H9 (cell line): ENCODE results near the gene LGALS12. TPM values are rescaled to one million over a fixed set of nuclear protein-coding genes. Genes with fewer than 3 reads are reported as not detected.

ENCODE experiments used
- DNase-seq: peaks from one replicate; pipeline ENCODE4 v3.0.0-alpha.2; 2017
- H2AFZ ChIP-seq: one replicate; pipeline ENCODE4 v1.6.1; 2013; ENCODE audit warnings: mild to moderate bottlenecking, low read length, control low read depth, moderate library complexity
- H2AK5ac ChIP-seq: 2 replicates; pipeline ENCODE4 v1.6.1; 2013; ENCODE audit warnings: low read length, control low read depth, mixed read lengths; ENCODE audit not compliant: insufficient read length
- H2BK120ac ChIP-seq: one replicate; pipeline ENCODE4 v1.6.1; 2013; ENCODE audit warnings: low read depth, mild to moderate bottlenecking, low read length, control low read depth, inconsistent platforms; ENCODE audit not compliant: poor library complexity, severe bottlenecking
- H2BK12ac ChIP-seq: 2 replicates; pipeline ENCODE4 v1.6.1; 2013; ENCODE audit warnings: low read length, control low read depth, mixed read lengths, low read depth; ENCODE audit not compliant: insufficient read length
- H2BK15ac ChIP-seq: 2 replicates; pipeline ENCODE4 v1.6.1; 2013; ENCODE audit warnings: low read depth, low read length, control low read depth
- H2BK20ac ChIP-seq: one replicate; pipeline ENCODE4 v1.6.1; 2013; ENCODE audit warnings: low read depth, mild to moderate bottlenecking, low read length, control low read depth, inconsistent platforms; ENCODE audit not compliant: poor library complexity, severe bottlenecking
- H2BK5ac ChIP-seq: 2 replicates; pipeline ENCODE4 v1.6.1; 2013; ENCODE audit warnings: low read length, control low read depth, mixed read lengths; ENCODE audit not compliant: insufficient read length
- H3K14ac ChIP-seq: 2 replicates; pipeline ENCODE4 v1.6.1; 2013; ENCODE audit warnings: low read length, control low read depth; ENCODE audit not compliant: insufficient read depth
- H3K18ac ChIP-seq: 2 replicates; pipeline ENCODE4 v1.6.1; 2013; ENCODE audit warnings: low read depth, mild to moderate bottlenecking, mixed read lengths, low read length, control low read depth; ENCODE audit not compliant: insufficient read length
- H3K23ac ChIP-seq: 2 replicates; pipeline ENCODE4 v1.6.1; 2013; ENCODE audit warnings: low read length, control low read depth, mixed read lengths, low read depth; ENCODE audit not compliant: insufficient read length
- H3K23me2 ChIP-seq: 2 replicates; pipeline ENCODE4 v1.6.1; 2013; ENCODE audit warnings: low read depth, mild to moderate bottlenecking, mixed read lengths, low read length, control low read depth; ENCODE audit not compliant: insufficient read length, poor library complexity, severe bottlenecking
- H3K27ac ChIP-seq: 2 replicates; pipeline ENCODE4 v1.5.1; 2013; ENCODE audit warnings: low read length, control low read depth, mixed read lengths, low read depth; ENCODE audit not compliant: insufficient read length
- H3K27me3 ChIP-seq: 2 replicates; pipeline ENCODE4 v1.6.1; 2013; ENCODE audit warnings: low read length, control low read depth, inconsistent platforms; ENCODE audit not compliant: insufficient read depth
- H3K4ac ChIP-seq: 2 replicates; pipeline ENCODE4 v1.6.1; 2013; ENCODE audit warnings: low read depth, mild to moderate bottlenecking, control low read depth, inconsistent platforms, low read length, moderate library complexity
- H3K4me1 ChIP-seq: 2 replicates; pipeline ENCODE4 v1.6.1; 2013; ENCODE audit warnings: low read length, control low read depth, inconsistent platforms; ENCODE audit not compliant: insufficient read depth
- H3K4me2 ChIP-seq: 2 replicates; pipeline ENCODE4 v1.6.1; 2013; ENCODE audit warnings: low read length, control low read depth, mixed read lengths; ENCODE audit not compliant: insufficient read length, insufficient read depth
- H3K56ac ChIP-seq: 2 replicates; pipeline ENCODE4 v1.6.1; 2013; ENCODE audit warnings: low read depth, mild to moderate bottlenecking, mixed read lengths, low read length, control low read depth; ENCODE audit not compliant: insufficient read length
- H3K79me1 ChIP-seq: 2 replicates; pipeline ENCODE4 v1.6.1; 2013; ENCODE audit warnings: low read depth, mild to moderate bottlenecking, moderate library complexity, low read length, control low read depth, inconsistent platforms; ENCODE audit not compliant: insufficient read depth, poor library complexity, severe bottlenecking
- H3K79me2 ChIP-seq: 2 replicates; pipeline ENCODE4 v1.6.1; 2013; ENCODE audit warnings: low read length, control low read depth, inconsistent platforms; ENCODE audit not compliant: insufficient read depth
- H3K9ac ChIP-seq: 2 replicates; pipeline ENCODE4 v1.6.1; 2013; ENCODE audit warnings: low read length, control low read depth, mixed read lengths; ENCODE audit not compliant: insufficient read length; ENCODE audit errors: extremely low read depth
- H3K9me3 ChIP-seq: one replicate; pipeline ENCODE4 v1.6.1; 2013; ENCODE audit warnings: low read depth, low read length, inconsistent platforms; ENCODE audit not compliant: control insufficient read depth
- H3T11ph ChIP-seq: one replicate; pipeline ENCODE4 v1.6.1; 2013; ENCODE audit warnings: mild to moderate bottlenecking, low read length, control low read depth, inconsistent platforms
- H4K20me1 ChIP-seq: one replicate; pipeline ENCODE4 v1.6.1; 2013; ENCODE audit not compliant: control insufficient read depth, insufficient read length, insufficient read depth
- H4K5ac ChIP-seq: 2 replicates; pipeline ENCODE4 v1.6.1; 2013; ENCODE audit warnings: low read depth, mild to moderate bottlenecking, mixed read lengths, low read length, control low read depth; ENCODE audit not compliant: insufficient read length
- H4K8ac ChIP-seq: replicated peaks from 2 replicates; pipeline ENCODE4 v1.6.1; 2013; ENCODE audit warnings: low read length, control low read depth, mixed read lengths, low read depth; ENCODE audit not compliant: insufficient read length
- H4K91ac ChIP-seq: 2 replicates; pipeline ENCODE4 v1.6.1; 2013; ENCODE audit warnings: low read depth, mild to moderate bottlenecking, moderate library complexity, mixed read lengths, low read length, control low read depth; ENCODE audit not compliant: insufficient read length
- H3K27ac Mint-ChIP-seq, 3 experiments: 2 replicates in 2 of 3; 3 replicates in 1 of 3; pipeline ENCODE4 v1.8.0; 2020 to 2021; ENCODE audit warnings: mixed read lengths in 3 of 3, mild to moderate bottlenecking in 1 of 3, moderate library complexity in 1 of 3
- H3K27me3 Mint-ChIP-seq: 2 replicates; pipeline ENCODE4 v1.8.0; 2021; ENCODE audit warnings: low read depth, mild to moderate bottlenecking, moderate library complexity, mixed read lengths
- H3K36me3 Mint-ChIP-seq, 3 experiments: 2 replicates in 2 of 3; 3 replicates in 1 of 3; pipeline ENCODE4 v1.8.0; 2020 to 2021; ENCODE audit warnings: low read depth in 3 of 3, mixed read lengths in 3 of 3; ENCODE audit not compliant: insufficient read depth in 1 of 3
- H3K4me1 Mint-ChIP-seq, 2 experiments: 2 replicates each; pipeline ENCODE4 v1.8.0; 2020; ENCODE audit warnings: mixed read lengths in 2 of 2
- H3K4me3 Mint-ChIP-seq, 2 experiments: 2 replicates in 1 of 2; 3 replicates in 1 of 2; pipeline ENCODE4 v1.8.0; 2020 to 2021; ENCODE audit warnings: mild to moderate bottlenecking in 2 of 2, mixed read lengths in 2 of 2, moderate library complexity in 1 of 2
- H3K9me3 Mint-ChIP-seq, 2 experiments: 2 replicates in 1 of 2; 3 replicates in 1 of 2; pipeline ENCODE4 v1.8.0; 2020; ENCODE audit warnings: mild to moderate bottlenecking in 2 of 2, mixed read lengths in 2 of 2, moderate library complexity in 1 of 2
- CTCF ChIP-seq: fragments of 200-600 bp; sonication (generic); conservative IDR thresholded peaks from 3 replicates; pipeline ENCODE4 v1.8.0; 2021; ENCODE audit warnings: antibody characterized with exemption, mild to moderate bottlenecking
- WGBS: extraction: QIAGEN DNeasy Blood & Tissue Kit; methylation state at CpG from one replicate; pipeline ENCODE4 v1.1.7; 2013; ENCODE audit warnings: missing lambda C conversion rate, low lambda C conversion rate, mixed read lengths; ENCODE audit not compliant: insufficient read length; ENCODE audit errors: extremely low coverage; 5-methylcytosine and 5-hydroxymethylcytosine counted together
- total RNA-seq: library from RNA; stranded (reverse); gene quantifications from 2 replicates; pipeline ENCODE4 v1.2.1, GENCODE V29; 2021

The LGALS12 gene
- total RNA-seq, 1 experiment from 2014 or later: 1.9 TPM

GRCh38 chr11:63459586-63459985 lies 46.3 kb upstream of the LGALS12 start:
- no peak overlapping the region for H3K56ac ChIP-seq
- no peak overlapping the region for H3K18ac ChIP-seq
- H3K4me1 ChIP-seq: no peaks in the 10 kb centered on the region; the same call in 1 of the 2 replicates
- H2BK15ac ChIP-seq: no peak overlapping the region
- no peak overlapping the region for H2BK120ac ChIP-seq
- H2BK20ac ChIP-seq: no peak overlapping the region
- no peak for TF ChIP-seq CTCF
- peaks cover under 1 to 19% of the 10 kb centered on the region in 2 experiments; a peak in 3 of 4 replicates for H3K4me1 Mint-ChIP-seq
- H3K79me1 ChIP-seq: no peaks in the 10 kb centered on the region
- H3K9me3 Mint-ChIP-seq: no peaks in the 10 kb centered on the region
- H2AK5ac ChIP-seq: no peak overlapping the region
- H3K4ac ChIP-seq: no peak overlapping the region
- H4K20me1 ChIP-seq: no peaks in the 10 kb centered on the region
- no peak overlapping the region for H3K27ac ChIP-seq
- H3T11ph ChIP-seq: no peak overlapping the region
- no peak overlapping the region for H4K8ac ChIP-seq
- H3K79me2 ChIP-seq: no peaks in the 10 kb centered on the region; the same call in 1 of the 2 replicates
- no peak overlapping the region for H2AFZ ChIP-seq
- no peak overlapping the region for H3K4me2 ChIP-seq
- H3K36me3 Mint-ChIP-seq: peaks cover 0 to 24% (median 5%) of the 10 kb centered on the region in 3 experiments; a peak in 4 of 7 replicates
- H3K27me3 ChIP-seq: no peaks in the 10 kb centered on the region
- H3K27me3 Mint-ChIP-seq: no peaks in the 10 kb centered on the region
- H3K23me2 ChIP-seq: no peaks in the 10 kb centered on the region
- no peaks in the 10 kb centered on the region for H3K9me3 ChIP-seq
- peak; percentile 72 for DNase-seq
- no peak overlapping the region for H3K9ac ChIP-seq
- H4K5ac ChIP-seq: no peak overlapping the region
- H3K23ac ChIP-seq: no peak overlapping the region
- no peak overlapping the region; a peak in 1 of 5 replicates for H3K4me3 Mint-ChIP-seq
- no peak overlapping the region for H2BK5ac ChIP-seq
- H3K14ac ChIP-seq: no peak overlapping the region
- no CpG with 5 or more reads among the region's 6 CpGs for WGBS
- H3K27ac Mint-ChIP-seq: peak overlapping the region in 2 of 3 experiments; percentile 51 to 61; a peak in 1 of 7 replicates
- H4K91ac ChIP-seq: no peak overlapping the region
- no peak overlapping the region for H2BK12ac ChIP-seq
